ENCODE measurements around the gene SLC4A1.
A peak's percentile ranks its signal among the peaks of the same experiment; 100 is the strongest.
"Not testable (repeated sequence)": the region's sequence is repeated elsewhere in the genome, so short reads cannot be mapped to it uniquely, and the experiment has no call there.

Gene SLC4A1

DNA sequence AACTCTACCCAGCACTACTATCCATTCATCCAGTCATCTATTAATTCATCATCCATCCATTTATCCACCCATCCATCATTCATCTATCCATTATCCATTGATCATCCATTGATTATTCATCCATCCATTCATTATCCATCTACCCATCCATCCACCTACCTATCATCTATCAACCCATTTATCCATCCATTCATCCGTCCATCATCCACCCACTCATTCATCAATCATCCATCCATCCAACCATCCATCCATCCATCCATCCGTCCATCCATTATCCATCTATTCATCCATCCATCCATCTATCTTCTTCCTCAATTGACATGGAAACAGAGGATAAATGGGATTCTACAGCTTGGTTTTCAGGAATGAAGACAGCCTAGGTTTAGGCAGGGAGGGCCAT lies 12.0 kb downstream of the SLC4A1 start:
- no peak for DNase-seq

GRCh38 chr17:44254361-44255095 lies 13.4 kb downstream of the SLC4A1 start:
- DNase-seq = no peak

DNA sequence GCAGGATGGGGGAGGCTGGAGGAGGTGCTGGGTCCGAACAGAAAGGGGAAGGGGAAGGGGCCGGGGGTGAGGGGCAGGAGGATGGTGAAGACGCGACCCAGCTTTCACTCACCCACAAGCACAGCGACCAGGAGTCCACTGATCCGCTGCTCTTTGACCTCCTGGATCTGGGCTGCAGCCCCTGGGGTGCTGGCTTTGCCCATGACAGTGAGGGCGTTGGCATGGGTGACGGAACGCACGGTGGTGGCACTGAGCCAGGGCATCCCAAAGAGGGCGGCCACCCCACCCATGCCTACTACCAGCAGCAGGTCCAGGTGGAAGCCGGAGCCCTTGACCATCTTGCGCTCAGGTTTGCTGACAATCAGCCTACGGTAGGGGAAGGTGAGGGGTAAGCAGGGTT lies 14.9 kb downstream of the SLC4A1 start:
- no peak for DNase-seq

DNA sequence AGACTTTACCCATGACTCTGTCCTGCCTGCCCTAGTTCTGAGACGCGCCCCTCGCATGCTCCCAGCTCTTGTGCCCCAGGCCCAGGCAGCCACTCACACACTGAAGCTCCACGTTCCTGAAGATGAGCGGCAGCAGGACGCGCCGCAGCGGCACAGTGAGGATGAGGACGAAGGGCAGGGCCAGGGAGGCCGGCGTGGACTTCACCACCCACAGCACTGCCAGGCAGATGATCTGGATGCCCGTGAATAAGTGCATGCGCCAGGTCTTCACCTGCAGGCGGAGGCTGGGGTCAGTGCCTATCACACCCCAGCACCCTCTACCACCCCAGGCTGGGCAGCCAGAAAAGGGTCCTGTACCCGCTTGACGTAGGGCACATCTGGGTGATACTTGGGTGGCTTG lies 16.9 kb downstream of the SLC4A1 start:
- no peak for DNase-seq

DNA sequence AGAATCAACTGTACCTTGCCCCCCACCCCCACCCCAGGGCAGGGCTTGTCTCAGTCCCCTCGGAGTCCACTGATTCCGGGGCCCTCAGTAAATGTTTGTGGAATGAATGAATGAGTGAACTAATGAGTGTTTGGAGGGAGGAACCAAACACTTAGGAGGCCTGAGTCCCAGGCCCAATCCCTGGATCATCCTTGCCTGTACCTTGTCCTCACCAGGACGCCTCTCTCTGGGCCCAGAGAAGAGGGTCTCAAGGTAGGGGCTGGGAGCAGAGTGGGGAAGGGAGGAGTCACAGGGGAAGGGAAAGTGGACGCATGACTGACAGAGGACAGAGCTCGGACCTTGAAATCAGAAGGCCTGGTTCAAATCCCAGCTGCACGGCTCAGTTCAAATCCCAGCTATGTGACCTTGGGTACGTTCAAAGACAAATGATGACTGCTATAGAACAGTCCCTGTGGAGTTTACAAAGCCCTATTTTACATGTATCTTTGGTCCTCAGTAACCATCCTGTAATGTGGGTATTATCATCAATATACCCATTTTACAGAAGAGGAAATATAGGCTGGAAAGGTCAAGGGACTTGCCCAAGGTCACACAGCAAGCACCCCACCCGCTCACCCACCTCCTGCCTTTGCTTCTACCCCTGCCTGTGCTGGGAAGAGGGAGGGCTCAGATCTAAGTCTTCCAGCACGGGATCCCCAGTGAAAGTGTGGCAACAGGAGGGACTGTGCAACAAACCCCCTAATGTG lies 18.3 kb downstream of the SLC4A1 start:
- DNase-seq = no peak

DNA sequence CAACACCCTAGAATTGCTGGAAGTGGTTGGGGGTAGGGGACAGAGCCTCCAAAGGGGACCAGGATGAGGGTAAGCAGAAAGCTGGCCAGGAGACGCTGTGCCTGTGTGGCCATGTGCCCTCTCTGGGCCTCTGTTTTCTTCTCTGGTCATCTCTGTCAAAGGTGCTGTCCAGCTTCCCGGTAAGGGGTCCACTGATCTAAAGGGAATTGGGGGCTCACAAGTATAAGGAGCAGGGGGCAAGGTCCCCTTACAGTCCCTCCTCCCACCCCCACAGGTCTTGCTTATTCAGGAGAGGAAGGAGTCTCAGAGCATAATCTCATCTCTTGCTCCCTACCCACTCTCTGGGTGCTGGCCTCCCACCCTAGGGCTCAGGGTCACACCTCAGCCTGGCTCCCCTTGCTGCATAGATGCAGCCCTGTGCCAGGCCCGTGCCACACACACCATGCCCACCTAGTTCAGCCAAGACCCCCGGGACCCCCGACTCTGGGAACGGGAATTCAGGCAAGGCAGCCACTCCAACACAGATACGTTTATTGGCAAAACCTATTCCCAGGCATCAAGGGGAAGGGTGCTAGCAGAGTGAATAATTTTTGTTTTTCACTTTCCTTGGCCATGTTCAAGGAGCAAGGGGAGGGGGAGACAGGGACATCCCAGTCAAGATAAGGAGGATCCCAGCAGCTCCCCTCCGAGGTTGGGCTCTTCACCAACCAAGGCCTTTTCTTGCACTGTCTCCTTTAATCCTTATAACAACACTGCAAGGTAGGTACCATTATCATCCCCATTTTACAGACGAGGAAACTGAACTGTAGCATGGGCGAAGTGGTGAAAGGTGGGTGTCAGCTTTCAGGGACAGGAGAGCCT lies 19.8 kb downstream of the SLC4A1 start:
- DNase-seq = no peak

- DNase-seq = no peak
These were observed 20.5 kb downstream of the SLC4A1 start for GRCh38 chr17:44247440-44247841.

- DNase-seq = peak; percentile 67 to 75 (median 72)
These were observed 26.8 kb downstream of the SLC4A1 start for GRCh38 chr17:44241106-44241624.

GRCh38 chr17:44237886-44238285 lies 30.0 kb downstream of the SLC4A1 start:
- DNase-seq = not testable (repeated sequence)

GRCh38 chr17:44236444-44236991 lies 31.4 kb downstream of the SLC4A1 start:
- no peak for DNase-seq

DNA sequence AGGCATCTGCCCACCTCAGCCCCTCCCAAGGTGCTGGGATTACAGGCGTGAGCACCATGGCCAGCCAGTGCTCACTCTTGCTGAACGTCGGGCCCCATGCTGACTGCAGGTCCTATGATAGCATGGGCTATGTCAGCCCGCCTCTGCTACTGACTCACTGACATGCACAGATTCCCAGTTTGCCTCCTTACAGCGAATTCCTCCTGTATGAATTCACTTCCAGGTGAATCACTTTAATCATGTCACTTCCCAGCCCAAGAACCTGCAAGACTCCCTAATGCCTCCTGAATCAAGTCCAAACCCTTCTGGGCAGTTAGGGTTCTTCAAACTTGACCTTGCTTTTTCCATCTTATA lies 32.4 kb downstream of the SLC4A1 start:
- no peak for DNase-seq

DNA sequence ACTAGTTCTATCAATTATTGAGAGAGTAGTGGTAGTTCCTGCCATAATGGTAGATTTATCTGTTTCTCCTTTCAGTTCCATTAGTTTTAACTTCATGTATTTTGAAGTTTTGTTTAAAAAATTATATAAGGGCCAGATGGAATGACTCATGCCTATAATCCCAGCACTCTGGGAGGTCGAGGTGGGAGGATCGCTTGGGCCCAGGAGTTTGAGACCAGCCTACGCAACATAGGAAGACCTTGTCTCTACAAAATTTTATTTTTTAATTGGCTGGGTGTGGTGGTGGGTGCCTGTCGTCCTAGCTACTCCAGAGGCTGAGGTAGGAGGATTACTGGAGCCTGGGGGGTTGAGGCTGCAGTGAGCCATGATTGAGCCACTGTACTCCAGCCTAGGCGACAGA lies 34.4 kb downstream of the SLC4A1 start:
- DNase-seq = no peak

DNA sequence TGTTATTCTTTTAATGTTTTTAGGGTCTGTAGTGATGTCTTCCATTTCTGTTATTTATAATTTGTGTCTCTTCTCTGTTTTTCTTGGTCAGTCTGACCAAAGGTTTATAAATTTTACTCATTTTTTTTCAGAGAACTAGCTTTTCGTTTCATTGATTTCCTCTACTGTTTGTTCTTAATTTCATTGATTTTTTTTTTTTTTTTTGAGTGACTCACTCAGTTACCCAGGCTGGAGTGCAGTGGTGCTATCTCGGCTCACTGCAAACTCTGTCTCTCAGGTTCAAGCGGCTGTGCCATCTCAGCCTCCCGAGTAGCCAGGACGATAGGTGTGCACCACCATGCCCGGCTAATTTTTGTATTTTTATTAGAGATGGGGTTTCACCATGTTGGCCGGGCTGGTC lies 35.9 kb downstream of the SLC4A1 start:
- no peak for DNase-seq

DNA sequence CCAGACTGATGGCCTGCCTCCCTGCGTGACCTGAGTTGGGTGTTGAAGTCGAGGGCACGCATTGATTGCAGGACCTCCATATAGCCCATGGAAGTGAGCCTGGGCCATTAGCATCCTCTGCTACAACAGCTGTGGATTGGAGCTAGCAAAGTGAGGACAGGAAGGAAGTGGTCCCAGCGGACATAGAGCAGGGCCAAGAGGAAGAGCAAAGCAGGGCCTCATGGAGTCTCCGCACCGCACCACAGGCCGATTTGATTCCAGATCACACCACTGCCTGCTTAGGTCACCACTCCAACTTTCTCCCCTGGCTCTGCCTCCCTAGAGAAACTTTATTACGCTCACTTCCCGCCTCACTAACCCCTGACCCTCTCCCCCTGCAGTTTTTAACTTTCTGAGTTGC lies 37.8 kb downstream of the SLC4A1 start:
- DNase-seq = no peak

DNA sequence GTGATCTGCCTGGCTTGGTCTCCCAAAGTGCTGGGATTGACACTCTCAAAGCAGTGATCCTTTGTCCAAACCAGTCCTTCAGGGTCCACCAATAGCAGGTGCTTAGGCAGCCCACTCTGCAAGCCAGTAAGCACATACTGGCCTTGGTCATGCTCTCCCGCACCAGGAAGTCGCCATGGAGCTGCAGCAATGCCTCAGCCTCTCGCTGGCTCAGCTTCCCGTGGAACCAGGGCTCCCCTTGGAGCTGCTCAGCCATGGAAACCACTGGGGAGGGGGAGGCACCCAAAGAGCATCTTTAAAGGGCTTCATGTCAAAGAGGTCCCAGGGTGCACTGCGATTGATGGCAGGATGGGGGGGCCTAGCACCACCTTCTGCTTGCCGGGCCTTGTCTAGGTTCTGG lies 38.8 kb downstream of the SLC4A1 start:
- no peak for DNase-seq

- DNase-seq = no peak
These were observed 44.3 kb downstream of the SLC4A1 start for GRCh38 chr17:44223541-44224071.

DNA sequence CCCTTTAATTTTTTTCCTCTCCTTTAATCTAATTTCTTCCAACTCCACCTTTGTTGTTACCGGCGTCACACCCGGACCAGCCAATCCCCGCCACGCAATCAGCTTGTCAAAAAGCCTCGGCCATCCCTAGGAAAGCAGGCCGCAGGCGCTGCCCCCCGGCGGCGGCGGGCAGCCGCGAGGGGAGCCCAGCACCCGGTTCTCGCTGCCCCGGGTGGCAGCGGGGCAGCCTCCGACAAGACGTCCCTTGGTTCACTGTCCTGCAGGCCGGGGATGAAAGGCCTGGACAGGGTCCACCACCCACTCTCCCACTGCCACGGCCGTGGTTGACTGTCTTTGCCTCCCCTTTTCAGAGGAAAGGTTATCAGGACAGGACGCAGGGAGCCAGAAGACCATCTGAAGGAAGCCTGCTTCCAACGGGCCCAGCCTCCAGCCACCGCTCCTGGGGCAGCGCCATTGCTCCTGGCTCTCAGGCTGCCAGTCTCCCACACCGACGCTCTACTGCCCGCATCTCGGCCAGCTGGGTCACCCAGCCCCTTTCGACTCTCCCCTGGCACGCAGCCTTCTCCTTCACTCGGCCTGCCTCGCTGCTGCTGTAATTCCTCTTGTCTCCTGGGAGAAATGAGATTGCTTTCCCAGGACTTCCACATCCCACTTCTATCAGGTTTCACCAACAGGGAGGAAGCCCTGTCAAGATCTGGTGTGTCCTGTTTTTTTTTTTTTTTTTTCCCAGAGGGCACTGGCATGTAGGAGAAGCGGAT lies 45.6 kb downstream of the SLC4A1 start:
- peak; percentile 49 to 71 (median 53) for DNase-seq

GRCh38 chr17:44221862-44222111 lies 46.1 kb downstream of the SLC4A1 start:
- no peak for DNase-seq

DNA sequence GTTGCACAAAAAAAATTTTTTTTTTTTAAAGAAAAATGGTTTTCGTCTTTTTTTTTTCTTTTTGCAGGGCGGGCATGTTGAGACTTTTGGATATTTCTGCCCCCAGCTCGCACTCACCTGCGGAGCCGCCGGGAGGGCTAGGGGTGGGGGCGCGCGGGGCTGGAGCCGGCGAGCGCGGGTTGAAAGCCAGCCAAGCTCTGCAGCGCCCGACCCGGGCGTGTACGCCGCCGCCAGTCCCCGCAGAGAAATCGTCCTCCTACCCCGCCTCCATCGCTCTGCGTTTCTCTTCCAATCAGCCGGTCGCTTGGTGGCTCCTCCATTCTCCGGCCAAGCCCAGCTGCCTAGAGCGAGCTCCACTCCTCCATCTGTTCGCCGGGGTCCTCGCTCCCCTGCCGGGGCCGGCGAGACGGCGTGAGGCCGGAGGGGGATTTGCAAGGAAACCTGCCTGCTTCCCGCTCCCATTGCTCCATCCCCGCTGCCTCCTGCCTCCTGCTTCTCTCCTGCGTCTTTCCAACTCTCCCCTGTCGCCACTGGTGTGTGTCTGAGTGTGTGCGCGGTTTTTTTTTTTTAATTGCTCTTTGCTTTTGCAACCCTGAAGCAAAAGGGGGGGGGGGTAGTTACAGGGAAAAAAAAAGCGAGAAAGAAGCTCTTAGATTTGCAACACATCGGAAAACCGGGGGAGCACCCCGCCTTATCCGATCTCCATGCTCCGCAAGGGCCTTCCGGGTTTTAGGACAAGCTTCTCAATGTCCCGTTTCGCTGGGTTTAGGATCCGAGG lies 46.7 kb downstream of the SLC4A1 start:
- DNase-seq = peak; percentile 69 to 79 (median 73)

DNA sequence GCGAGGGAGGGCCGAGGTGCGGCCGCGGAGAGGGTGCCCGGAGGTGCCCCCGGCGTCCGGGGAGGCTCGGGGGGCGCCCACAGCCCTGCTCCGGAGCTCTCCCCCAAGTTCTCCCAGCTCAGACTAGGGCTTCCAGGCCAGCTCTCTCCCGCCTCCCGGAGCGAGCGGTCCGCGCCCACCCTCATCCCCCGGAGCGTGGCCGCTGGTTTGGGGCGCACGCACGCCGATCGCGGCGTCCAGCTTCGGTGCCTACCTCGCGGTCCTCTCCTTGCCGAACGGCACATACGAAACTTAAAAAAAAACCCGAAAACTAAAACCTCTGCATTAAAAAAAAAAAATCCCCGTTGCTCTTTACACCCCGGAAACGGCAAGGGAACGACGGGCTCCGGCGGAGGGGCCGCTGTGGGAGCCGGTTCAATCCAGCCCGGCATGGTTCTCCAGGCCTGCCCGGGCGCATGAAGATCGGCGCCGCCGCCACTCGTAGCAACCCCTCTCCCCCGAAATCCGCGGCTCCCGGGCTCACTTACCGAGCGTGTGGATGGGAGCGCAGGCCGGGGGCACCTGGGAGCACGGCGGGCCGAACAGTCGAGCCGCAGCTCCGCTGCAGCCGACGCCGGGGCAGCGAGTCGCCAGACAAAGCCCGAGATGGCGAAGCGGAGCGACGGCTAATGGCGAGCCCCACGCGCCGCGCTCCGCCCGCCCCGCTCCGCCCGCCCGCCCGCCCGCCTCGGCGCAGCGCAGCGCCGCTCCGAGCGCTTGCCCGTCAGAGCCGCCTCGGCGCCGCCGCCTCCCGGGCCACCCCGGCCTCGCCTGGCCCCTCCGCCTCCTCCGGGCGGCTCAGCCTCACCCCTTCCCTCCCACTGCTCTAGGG lies 47.5 kb downstream of the SLC4A1 start:
- peak; percentile 49 to 84 (median 65) for DNase-seq
